ENCODE results near the gene HPN.

Gene HPN

DNA sequence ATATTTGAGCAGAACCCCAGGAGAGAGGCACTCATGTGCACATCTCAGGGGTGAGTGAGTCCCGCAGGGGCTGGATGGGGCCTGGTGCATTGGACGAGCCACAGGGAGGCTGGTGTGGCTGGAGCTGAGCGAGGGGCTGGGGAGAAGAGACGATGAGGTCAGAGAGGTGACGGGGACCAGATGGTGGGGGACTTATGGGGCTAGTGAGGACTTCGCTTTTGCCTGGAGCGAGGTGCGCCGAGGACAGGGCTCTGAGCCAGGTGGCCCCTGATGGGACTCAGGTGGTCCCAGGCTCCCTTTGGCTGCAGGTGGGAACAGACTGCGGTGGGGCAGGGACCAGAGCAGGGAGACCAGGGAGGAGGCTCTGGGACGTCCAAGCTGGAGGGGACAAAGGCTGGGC, 67.2 kb downstream of the HPN start:
- H3K27ac Mint-ChIP-seq = no peak overlapping the region
- H3K4me3 Mint-ChIP-seq = no peak overlapping the region
- peaks cover 3% of the 10 kb centered on the region for H3K27me3 Mint-ChIP-seq
- no peaks in the 10 kb centered on the region for H3K36me3 Mint-ChIP-seq (ENCODE audit: low read depth)
- peaks cover 12% of the 10 kb centered on the region for H3K4me1 Mint-ChIP-seq
- ATAC-seq (no peak), DNase-seq (no peak)
- no peaks in the 10 kb centered on the region for H3K9me3 Mint-ChIP-seq

DNA sequence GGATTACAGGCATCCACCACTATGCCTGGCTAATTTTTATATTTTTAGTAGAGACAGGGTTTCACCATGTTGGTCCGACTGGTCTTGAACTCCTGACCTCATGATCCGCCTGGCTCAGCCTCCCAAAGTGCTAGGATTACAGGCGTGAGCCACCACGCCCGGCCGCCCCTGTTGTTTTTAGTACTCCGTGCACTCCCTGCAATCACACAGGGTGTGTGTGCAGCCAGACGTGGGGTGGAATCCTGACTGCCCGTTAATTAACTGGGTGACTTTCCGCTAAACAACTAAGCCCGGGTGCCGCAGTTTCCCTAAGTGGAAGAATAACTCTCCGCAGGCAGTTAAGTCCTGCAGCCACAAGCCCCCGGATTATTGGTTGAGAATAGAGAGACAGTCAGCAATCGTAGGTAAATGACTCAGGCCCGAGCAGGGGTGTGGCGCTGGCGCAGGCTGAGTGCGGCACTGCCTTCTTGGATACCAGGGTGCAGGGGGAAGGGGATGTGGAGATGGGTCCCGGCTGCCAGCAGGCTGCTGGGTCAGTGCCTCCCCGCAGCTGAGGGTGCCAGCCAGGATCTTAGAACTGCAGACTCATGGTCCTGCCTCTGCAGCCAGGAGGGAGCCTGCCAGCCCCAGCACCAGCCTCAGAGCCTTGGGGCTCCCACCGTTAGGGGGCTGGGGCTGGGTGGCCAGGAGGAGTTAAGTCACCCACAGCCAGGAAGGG, 68.0 kb downstream of the HPN start:
- Mint-ChIP-seq H3K27ac (no peak overlapping the region), H3K4me3 (no peak overlapping the region), H3K36me3 (ENCODE audit: low read depth) (no peaks in the 10 kb centered on the region), H3K9me3 (no peaks in the 10 kb centered on the region), H3K4me1 (peaks cover 14% of the 10 kb centered on the region), H3K27me3 (peaks cover 5% of the 10 kb centered on the region)
- ATAC-seq = no peak
- DNase-seq = no peak

DNA sequence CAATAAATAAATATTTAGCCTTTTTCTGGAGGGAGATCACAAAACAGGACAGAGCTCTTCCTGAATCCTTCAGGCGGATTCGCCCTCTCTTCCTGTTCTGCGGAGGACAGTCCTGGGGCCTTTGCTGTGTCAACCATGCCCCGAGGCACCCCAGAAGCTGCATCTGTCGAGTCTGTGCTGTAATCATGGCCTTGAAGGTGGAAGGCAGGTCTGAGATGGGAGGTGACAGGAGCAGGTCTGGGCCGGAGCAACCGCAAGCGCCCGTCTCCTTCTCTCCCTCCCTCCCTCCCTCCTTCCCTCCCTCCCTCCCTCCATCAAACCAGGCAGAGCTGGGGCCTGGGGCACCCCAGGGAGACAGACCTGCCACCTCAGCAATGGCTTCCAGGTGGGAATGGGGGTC, 69.5 kb downstream of the HPN start:
- Mint-ChIP-seq H3K4me1 (peaks cover 17% of the 10 kb centered on the region), H3K36me3 (ENCODE audit: low read depth) (no peaks in the 10 kb centered on the region), H3K4me3 (no peak overlapping the region), H3K27ac (no peak overlapping the region), H3K9me3 (no peaks in the 10 kb centered on the region), H3K27me3 (peaks cover 5% of the 10 kb centered on the region)
- ATAC-seq (no peak), DNase-seq (no peak)

DNA sequence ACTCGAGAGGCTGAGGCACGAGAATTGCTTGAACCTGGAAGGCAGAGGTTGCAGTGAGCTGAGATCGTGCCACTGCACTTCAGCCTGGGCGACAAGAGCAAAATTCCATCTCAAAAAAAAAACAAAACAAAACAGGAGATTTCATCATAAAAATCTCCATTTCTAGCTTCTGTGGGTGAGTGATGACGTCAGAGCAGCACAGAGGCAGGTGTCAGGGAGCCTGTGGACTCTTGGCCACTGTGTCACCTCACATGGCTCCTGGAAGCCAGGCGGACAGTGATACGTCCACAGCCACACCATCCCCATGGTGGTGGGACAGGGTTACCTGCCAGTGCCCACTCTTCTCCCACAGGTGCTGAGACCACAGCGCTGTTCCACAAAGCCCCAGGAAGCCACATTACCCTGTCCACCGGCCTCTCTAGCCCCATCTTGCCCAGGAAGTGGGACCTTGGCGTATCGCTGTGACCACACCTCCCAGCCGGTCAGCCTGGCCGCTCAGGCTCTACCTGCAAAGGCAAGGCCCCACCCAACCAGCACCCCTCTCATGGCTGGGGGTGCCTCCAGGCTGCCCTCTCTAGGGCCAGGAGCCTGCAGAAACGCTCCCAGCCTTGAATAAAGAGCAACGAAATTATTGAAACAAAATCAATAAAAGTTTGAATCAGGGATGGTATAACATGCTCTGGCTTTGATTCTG, 71.6 kb downstream of the HPN start:
- Mint-ChIP-seq H3K27me3 (peaks cover 5% of the 10 kb centered on the region), H3K27ac (no peak overlapping the region), H3K4me3 (no peak overlapping the region), H3K9me3 (no peaks in the 10 kb centered on the region), H3K36me3 (ENCODE audit: low read depth) (no peaks in the 10 kb centered on the region), H3K4me1 (peaks cover 5% of the 10 kb centered on the region)
- no peak for DNase-seq
- ATAC-seq = no peak

DNA sequence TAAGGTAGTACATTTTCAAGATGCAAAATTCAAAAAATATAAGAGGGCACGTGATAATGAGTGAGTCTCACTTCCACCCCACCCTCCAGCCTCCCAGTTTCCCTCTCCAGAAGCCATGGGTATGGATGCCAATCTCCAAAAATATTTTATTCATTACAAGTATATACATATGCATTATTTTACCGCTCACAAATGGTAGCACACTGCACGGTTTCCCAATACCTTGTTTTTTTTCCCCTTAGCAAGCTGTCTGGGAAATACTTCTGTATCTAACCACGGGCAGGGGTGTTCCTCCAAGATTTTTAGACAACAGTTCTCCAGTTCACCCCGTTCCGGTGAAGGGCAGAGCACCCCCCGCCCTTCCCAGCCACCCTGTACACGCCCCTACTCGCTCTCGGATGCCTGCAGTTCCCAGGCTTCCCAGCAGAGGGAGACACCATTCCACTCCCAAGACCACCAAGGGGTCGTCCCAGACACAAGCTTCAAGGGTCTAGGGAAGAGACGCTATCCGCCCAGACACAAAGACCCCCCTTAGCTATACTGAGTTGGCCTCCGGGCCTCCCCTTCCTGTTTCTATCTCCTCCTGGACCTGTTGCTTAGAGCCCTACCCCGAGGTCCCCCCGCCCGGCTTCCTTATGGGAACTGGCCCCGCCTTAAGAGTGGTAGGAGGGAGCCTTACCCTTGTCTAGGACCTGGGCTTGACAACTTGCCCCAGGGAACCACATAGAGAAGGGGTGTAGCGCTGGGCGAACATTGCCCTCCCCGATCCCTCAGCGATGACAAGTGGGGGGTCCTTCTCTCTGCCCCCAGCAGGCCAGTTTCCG, 73.0 kb downstream of the HPN start:
- peak; percentile 81 for DNase-seq
- Mint-ChIP-seq H3K36me3 (ENCODE audit: low read depth) (no peaks in the 10 kb centered on the region), H3K27ac (no peak overlapping the region), H3K27me3 (peaks cover 5% of the 10 kb centered on the region), H3K4me1 (peaks cover 5% of the 10 kb centered on the region), H3K4me3 (peak overlapping the region; percentile 38), H3K9me3 (no peaks in the 10 kb centered on the region)
- ATAC-seq = peak; percentile 75

DNA sequence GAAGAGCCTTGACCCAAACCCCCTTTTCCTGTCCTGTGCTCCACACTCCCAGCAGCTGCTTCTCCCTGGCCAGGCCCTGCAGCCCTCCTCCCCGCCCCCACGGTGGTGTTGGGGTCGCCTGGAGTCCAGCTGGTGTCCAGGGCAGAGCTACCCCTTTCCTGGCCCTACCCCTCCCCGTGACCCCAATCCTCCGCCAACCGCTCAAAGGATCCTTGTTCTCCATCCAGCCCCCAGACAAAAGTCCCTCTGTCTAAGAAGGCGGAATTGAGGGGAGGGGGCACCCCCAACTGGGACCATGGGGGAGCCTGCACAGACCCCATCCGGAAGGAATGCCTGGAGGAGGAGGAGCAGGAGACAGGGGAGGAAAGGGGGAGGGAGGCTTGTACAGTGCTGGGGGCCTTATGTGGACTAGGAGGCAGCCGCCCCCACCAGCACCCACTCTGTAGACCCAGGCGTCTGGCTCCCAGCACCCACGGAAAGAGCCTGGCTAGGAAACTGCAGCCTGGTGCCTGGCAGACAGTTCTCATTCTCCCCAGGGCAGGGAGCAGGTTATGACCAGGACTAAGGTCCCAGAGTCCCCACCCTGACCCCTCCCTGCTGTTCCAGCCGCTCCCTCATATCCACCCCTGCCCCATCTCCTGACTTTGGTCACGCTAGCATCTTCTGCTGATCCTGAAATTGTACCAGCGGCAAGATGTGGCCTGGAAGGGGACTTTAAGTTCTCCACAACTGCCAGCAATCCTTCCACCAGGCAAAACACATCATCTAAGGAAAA, 73.8 kb downstream of the HPN start, which contains the start of gene FXYD3:
TSS of gene FXYD3 (plus strand) at position 647 of the 775 bp plus-strand sequence. CDS start 3,554 bp downstream, outside the sequence.
- H3K4me3 Mint-ChIP-seq = peak within 1 kb of the TSS; percentile 38
- peaks cover 5% of the 10 kb centered on the region for H3K27me3 Mint-ChIP-seq
- H3K4me1 Mint-ChIP-seq = peaks cover 5% of the 10 kb centered on the region
- H3K36me3 Mint-ChIP-seq (ENCODE audit: low read depth) = no peaks in the 10 kb centered on the region
- no peaks in the 10 kb centered on the region for H3K9me3 Mint-ChIP-seq
- H3K27ac Mint-ChIP-seq = no peak within 1 kb of the TSS
- ATAC-seq (no peak), DNase-seq (no peak)

Data from activated naive CD8-positive, alpha-beta T cell treated with anti-CD3 and anti-CD28 coated beads, Interleukin-2, amount 50 U/mL, for 24 hours (primary cell).